MG63 (cell line): ENCODE measurements around the gene XBP1. TPM values are rescaled to one million over a fixed set of nuclear protein-coding genes. Genes with fewer than 3 reads are reported as not detected.
"Not testable (repeated sequence)": the region's sequence is repeated elsewhere in the genome, so short reads cannot be mapped to it uniquely, and the experiment has no call there.

Experiments used
- DNase-seq: peaks from one replicate; pipeline ENCODE4 v3.0.0-alpha.2; 2020
- H3K27me3 ChIP-seq: fragments of 250-450 bp; sonication (Bioruptor Pico); 2 replicates; pipeline ENCODE4 v1.5.1; 2020; ENCODE audit warnings: mild to moderate bottlenecking, moderate library complexity
- H3K36me3 ChIP-seq: fragments of 250-450 bp; sonication (Bioruptor Pico); 2 replicates; pipeline ENCODE4 v1.5.1; 2020; ENCODE audit warnings: mild to moderate bottlenecking, moderate library complexity
- H3K4me3 ChIP-seq: fragments of 250-450 bp; sonication (Bioruptor Pico); 2 replicates; pipeline ENCODE4 v1.5.1; 2020; ENCODE audit warnings: mild to moderate bottlenecking, moderate library complexity
- H3K9me3 ChIP-seq: fragments of 250-450 bp; sonication (Bioruptor Pico); 2 replicates; pipeline ENCODE4 v1.5.1; 2020; ENCODE audit warnings: mild to moderate bottlenecking, moderate library complexity
- total RNA-seq: library from RNA; depleted of rRNA; stranded (reverse); fragments of >200 nt; shearing (Covaris generic); gene quantifications from 2 replicates; pipeline ENCODE4 v1.2.3, GENCODE V29; 2014; ENCODE audit warnings: low replicate concordance

Gene XBP1
- total RNA-seq, 1 experiment from 2014 or later: 222 TPM

DNA sequence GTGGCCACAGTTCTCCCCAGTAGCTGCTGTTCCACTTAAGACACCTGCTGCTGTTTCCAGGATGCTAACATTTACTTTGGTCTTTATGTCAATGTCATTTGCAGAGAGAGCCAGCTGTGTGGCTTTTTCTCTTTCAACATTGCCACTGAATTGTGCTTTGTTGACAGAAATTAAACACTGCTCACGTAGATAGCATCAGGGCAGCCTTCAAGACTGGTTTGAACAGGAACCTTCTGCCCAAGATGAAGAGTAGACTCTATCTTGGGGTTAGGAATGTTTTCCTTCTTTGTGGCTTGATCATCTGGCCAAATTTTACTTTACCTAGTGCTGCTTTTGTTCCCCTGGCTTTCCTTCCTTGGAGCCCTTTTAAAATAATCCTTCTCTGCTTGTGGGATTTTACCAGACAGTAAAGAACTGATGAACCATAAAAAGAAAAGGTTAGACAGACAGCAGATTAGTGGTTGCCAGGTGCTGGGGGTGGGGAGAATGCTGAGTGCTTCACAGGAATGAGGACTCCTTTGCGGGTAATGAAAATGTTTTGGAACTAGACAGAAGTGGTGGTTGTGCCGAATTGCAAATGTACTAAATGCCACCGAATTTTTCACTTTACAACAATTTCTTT lies 22.7 kb upstream of the XBP1 start:
- no peaks in the 10 kb centered on the region for H3K9me3 ChIP-seq
- H3K36me3 ChIP-seq: no peaks in the 10 kb centered on the region
- no peaks in the 10 kb centered on the region for H3K27me3 ChIP-seq
- no peak overlapping the region for H3K4me3 ChIP-seq
- no peak for DNase-seq

- no peak for DNase-seq
These were observed 21.1 kb upstream of the XBP1 start for GRCh38 chr22:28821452-28821851.

GRCh38 chr22:28820885-28821284 lies 20.5 kb upstream of the XBP1 start:
- Histone ChIP-seq H3K9me3 (no peaks in the 10 kb centered on the region), H3K36me3 (no peaks in the 10 kb centered on the region), H3K27me3 (no peaks in the 10 kb centered on the region), H3K4me3 (no peak overlapping the region)
- DNase-seq: no peak

More at GRCh38 chr22:28821452-28821851, 21.1 kb upstream of the XBP1 start:
- Histone ChIP-seq H3K36me3 (no peaks in the 10 kb centered on the region), H3K9me3 (no peaks in the 10 kb centered on the region), H3K27me3 (no peaks in the 10 kb centered on the region), H3K4me3 (no peak overlapping the region)

- no peak overlapping the region for H3K4me3 ChIP-seq
- no peaks in the 10 kb centered on the region for H3K36me3 ChIP-seq
- DNase-seq: no peak
These were observed 19.1 kb upstream of the XBP1 start for GRCh38 chr22:28819253-28820096.

GRCh38 chr22:28817919-28818859 lies 17.8 kb upstream of the XBP1 start:
- no peak overlapping the region for H3K4me3 ChIP-seq
- H3K9me3 ChIP-seq: no peaks in the 10 kb centered on the region

More at GRCh38 chr22:28819253-28820096, 19.1 kb upstream of the XBP1 start:
- Histone ChIP-seq H3K27me3 (no peaks in the 10 kb centered on the region), H3K9me3 (no peaks in the 10 kb centered on the region)

GRCh38 chr22:28817064-28817463 lies 16.7 kb upstream of the XBP1 start:
- no peak for DNase-seq
- no peaks in the 10 kb centered on the region for H3K27me3 ChIP-seq
- no peak overlapping the region for H3K4me3 ChIP-seq
- no peaks in the 10 kb centered on the region for H3K36me3 ChIP-seq
- H3K9me3 ChIP-seq: no peaks in the 10 kb centered on the region

More at GRCh38 chr22:28817919-28818859, 17.8 kb upstream of the XBP1 start:
- no peak for DNase-seq
- Histone ChIP-seq H3K27me3 (no peaks in the 10 kb centered on the region), H3K36me3 (no peaks in the 10 kb centered on the region)

- no peak overlapping the region for H3K4me3 ChIP-seq
- no peaks in the 10 kb centered on the region for H3K27me3 ChIP-seq
- H3K36me3 ChIP-seq: no peaks in the 10 kb centered on the region
- H3K9me3 ChIP-seq: no peaks in the 10 kb centered on the region
- no peak for DNase-seq
These were observed 15.4 kb upstream of the XBP1 start for GRCh38 chr22:28815729-28816128.

DNA sequence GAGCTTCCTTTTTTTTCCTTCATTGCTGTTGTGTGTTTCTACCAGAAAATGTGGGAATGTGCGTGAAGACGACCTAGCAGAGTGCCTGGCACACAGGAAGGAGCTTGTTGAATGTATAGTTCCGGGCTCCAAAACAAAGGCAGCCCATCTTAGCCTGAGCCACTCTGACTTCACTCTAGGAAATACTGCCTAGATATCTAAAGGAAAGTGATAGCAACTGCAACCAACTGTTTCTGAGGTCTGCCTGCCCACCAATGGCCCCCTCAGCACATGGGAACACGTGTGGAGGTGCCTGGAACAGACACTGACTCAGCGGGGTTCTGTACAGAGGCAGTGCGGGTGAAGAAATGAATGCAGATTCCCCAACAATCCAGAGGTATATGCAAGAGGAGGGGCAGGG lies 14.7 kb upstream of the XBP1 start:
- DNase-seq: no peak
- H3K27me3 ChIP-seq: no peaks in the 10 kb centered on the region
- no peaks in the 10 kb centered on the region for H3K9me3 ChIP-seq
- no peak overlapping the region for H3K4me3 ChIP-seq
- H3K36me3 ChIP-seq: no peaks in the 10 kb centered on the region

- Histone ChIP-seq H3K27me3 (no peaks in the 10 kb centered on the region), H3K4me3 (no peak overlapping the region), H3K9me3 (no peaks in the 10 kb centered on the region), H3K36me3 (no peaks in the 10 kb centered on the region)
- DNase-seq: no peak
These were observed 13.6 kb upstream of the XBP1 start for GRCh38 chr22:28813772-28814518.

DNA sequence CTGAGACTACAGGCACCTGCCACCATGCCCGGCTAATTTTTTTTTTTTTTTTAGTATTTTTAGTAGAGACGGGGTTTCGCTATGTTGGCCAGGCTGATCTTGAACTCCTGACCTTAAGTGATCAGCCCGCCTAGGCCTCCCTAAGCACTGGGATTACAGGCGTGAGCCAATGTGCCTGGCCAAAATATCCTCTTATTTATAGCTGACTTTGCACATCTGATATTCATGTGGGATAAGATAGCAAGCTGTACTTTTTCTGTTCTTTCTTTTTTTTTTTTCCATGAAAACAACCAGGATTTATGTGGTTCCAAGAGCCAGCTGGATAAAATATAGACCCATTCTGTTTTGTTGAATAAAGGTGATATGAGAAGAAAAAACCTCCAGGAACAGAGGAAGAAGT lies 12.1 kb upstream of the XBP1 start:
- Histone ChIP-seq H3K9me3 (no peaks in the 10 kb centered on the region), H3K27me3 (no peaks in the 10 kb centered on the region), H3K36me3 (no peaks in the 10 kb centered on the region), H3K4me3 (no peak overlapping the region)
- DNase-seq: no peak

GRCh38 chr22:28810821-28811491 lies 10.6 kb upstream of the XBP1 start:
- H3K36me3 ChIP-seq: no peaks in the 10 kb centered on the region
- H3K9me3 ChIP-seq: no peaks in the 10 kb centered on the region
- no peak overlapping the region for H3K4me3 ChIP-seq
- H3K27me3 ChIP-seq: no peaks in the 10 kb centered on the region
- DNase-seq: no peak

DNA sequence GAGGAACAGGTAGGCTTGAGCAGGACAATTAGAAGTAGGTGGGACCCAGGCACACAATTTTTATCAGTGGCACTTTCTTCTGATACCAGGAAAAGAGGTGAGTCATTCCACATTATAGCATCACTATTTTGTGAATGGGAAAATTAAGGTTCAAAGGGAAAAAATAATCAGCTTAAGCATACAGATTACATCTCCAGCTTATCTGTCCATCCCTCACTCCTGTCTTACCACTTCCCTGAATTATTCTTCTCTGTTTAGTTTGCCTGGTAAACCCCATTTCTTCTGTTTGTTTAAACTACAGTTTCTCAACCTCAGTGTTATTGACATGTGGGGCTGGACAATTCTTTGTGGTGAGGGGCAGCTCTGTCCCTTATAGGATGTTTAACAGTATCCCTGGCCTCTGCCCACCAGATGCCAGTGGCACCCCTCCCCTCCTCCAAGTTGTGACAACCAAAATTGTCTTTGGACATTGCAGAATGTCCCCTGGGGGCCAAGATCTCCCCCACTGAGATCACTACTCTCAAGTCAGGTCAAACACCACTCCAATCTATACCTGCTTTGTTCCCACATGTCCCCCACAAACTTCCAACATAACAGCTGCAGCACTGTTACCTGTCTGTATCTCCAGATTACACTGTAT lies 8.5 kb upstream of the XBP1 start:
- no peak overlapping the region for H3K4me3 ChIP-seq
- H3K9me3 ChIP-seq: no peaks in the 10 kb centered on the region

GRCh38 chr22:28805426-28805825 lies 5.1 kb upstream of the XBP1 start:
- not testable (repeated sequence) for H3K9me3 ChIP-seq, H3K36me3 ChIP-seq, H3K27me3 ChIP-seq, DNase-seq, H3K4me3 ChIP-seq

More for the DNA sequence above, 8.5 kb upstream of the XBP1 start:
- Histone ChIP-seq H3K36me3 (no peaks in the 10 kb centered on the region), H3K27me3 (no peaks in the 10 kb centered on the region)
- DNase-seq: no peak

DNA sequence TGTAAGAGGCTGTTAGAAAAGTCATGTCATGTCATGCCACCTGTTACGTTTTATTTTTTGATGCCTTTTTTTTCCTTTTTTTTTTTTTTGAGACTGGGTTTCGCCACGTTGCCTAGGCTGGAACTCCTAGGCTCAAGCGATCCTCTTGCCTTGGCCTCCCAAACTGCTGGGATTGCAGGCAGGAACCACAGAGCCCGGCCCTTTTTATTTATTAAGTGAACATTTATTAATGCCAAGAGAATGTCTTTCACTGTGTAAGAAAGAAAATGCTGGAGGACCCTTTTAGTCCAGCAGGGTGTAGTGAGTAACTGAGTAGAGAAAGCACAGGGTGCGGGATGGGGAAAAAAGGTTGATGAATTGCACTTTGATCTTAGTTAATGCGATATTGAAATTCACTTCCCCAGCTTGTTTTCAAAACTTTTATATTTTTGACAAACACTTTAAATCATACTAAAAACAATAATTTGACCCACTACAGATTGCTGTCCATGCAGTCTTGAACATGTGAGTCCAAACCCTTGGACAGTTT lies 2.3 kb upstream of the XBP1 start:
- no peaks in the 10 kb centered on the region for H3K27me3 ChIP-seq
- H3K9me3 ChIP-seq: no peaks in the 10 kb centered on the region
- no peak overlapping the region for H3K4me3 ChIP-seq
- no peak for DNase-seq
- peaks cover 25% of the 10 kb centered on the region for H3K36me3 ChIP-seq

- H3K27me3 ChIP-seq: no peaks in the 10 kb centered on the region
- H3K9me3 ChIP-seq: no peaks in the 10 kb centered on the region
- no peak for DNase-seq
- peaks cover 30% of the 10 kb centered on the region for H3K36me3 ChIP-seq
- H3K4me3 ChIP-seq: peak overlapping the region; percentile 90; the same call in 1 of the 2 replicates
These were observed 1.7 kb upstream of the XBP1 start for GRCh38 chr22:28801845-28802594.
